A549 (cell line): ENCODE measurements around the gene ARVCF.

Experiments
- CTCF ChIP-seq: fragments of >200 bp; sonication (Bioruptor Twin); formaldehyde crosslinking; IDR thresholded peaks from 3 replicates; pipeline ENCODE4 v1.5.1; 2016
- E2F6 ChIP-seq: IDR thresholded peaks from 2 replicates; pipeline ENCODE4 v1.6.1; 2012; ENCODE audit warnings: low read depth, borderline replicate concordance
- EP300 ChIP-seq, 2 experiments: fragments of >200 bp; sonication (Bioruptor Twin); formaldehyde crosslinking; IDR thresholded peaks; 2 replicates in 1 of 2; 3 replicates in 1 of 2; pipeline ENCODE4 v1.6.1; 2016 to 2017
- JUN ChIP-seq, 2 experiments: fragments of >200 bp; sonication (Bioruptor Twin); formaldehyde crosslinking; IDR thresholded peaks; 2 replicates in 1 of 2; 3 replicates in 1 of 2; pipeline ENCODE4 v1.6.1; 2016 to 2017
- KDM5A ChIP-seq: fragments of 200-600 bp; sonication (generic); IDR thresholded peaks from 2 replicates; pipeline ENCODE4 v1.6.1; 2016; ENCODE audit warnings: antibody characterized with exemption, mild to moderate bottlenecking
- PBX3 ChIP-seq: IDR thresholded peaks from 2 replicates; pipeline ENCODE4 v1.6.1; 2012
- POLR2A ChIP-seq: IDR thresholded peaks from 2 replicates; pipeline ENCODE4 v1.6.1; 2012; ENCODE audit warnings: mild to moderate bottlenecking, low read length
- RAD21 ChIP-seq, 2 experiments: fragments of >200 bp in 1 of 2; sonication (Bioruptor Twin) in 1 of 2; formaldehyde crosslinking in 1 of 2; IDR thresholded peaks in 1 of 2; conservative IDR thresholded peaks in 1 of 2; 2 replicates in 1 of 2; 3 replicates in 1 of 2; pipeline ENCODE4 v1.6.1; 2012 to 2018; ENCODE audit warnings: inconsistent platforms in 1 of 2
- RCOR1 ChIP-seq: fragments of 150-350 bp; IDR thresholded peaks from 2 replicates; pipeline ENCODE4 v1.6.1; 2014; ENCODE audit warnings: antibody characterized with exemption, low read length, low read depth
- REST ChIP-seq: fragments of 200-600 bp; sonication (generic); IDR thresholded peaks from 2 replicates; pipeline ENCODE4 v1.6.1; 2016; ENCODE audit warnings: antibody characterized with exemption, mild to moderate bottlenecking, moderate library complexity
- SMC3 ChIP-seq: fragments of >200 bp; sonication (Bioruptor Twin); formaldehyde crosslinking; IDR thresholded peaks from 3 replicates; pipeline ENCODE4 v1.6.1; 2018; ENCODE audit warnings: inconsistent platforms
- ZNF302 ChIP-seq: fragments of 250-450 bp; sonication (Bioruptor Pico); IDR thresholded peaks from 2 replicates; pipeline ENCODE4 v1.9.0; 2021; ENCODE audit warnings: inconsistent platforms, mild to moderate bottlenecking, moderate library complexity

GRCh38 chr22:20038574-20038973, 22.0 kb upstream of the ARVCF start:
- TF ChIP-seq CTCF (no peak), PBX3 (no peak), E2F6 (no peak), EP300 (IDR thresholded peaks at IDR 0.05) (no peak), RCOR1 (no peak), POLR2A (no peak), KDM5A (no peak), REST (no peak), ZNF302 (CRISPR knock-in tag) (no peak), RAD21 (conservative IDR thresholded peaks at IDR 0.05 in 1 of 2, IDR thresholded peaks at IDR 0.05 in 1 of 2) (no peak), JUN (IDR thresholded peaks at IDR 0.05) (no peak), SMC3 (no peak)
